GM18502 (cell line): ENCODE results near the gene DAB1.
"Not testable (repeated sequence)": the region's sequence is repeated elsewhere in the genome, so short reads cannot be mapped to it uniquely, and the experiment has no call there.

ENCODE experiments used
- ATAC-seq: cut with Tn5 transposase; IDR thresholded peaks from one replicate; pipeline ENCODE4 v1.9.1; 2021; ENCODE audit warnings: mild to moderate bottlenecking; ENCODE audit not compliant: unreplicated experiment, poor library complexity

DAB1 gene

GRCh38 chr1:57367945-57368344, 55.9 kb downstream of the DAB1 start:
- no peak for ATAC-seq

GRCh38 chr1:57363643-57364042, 60.2 kb downstream of the DAB1 start:
- no peak for ATAC-seq

GRCh38 chr1:57363165-57363564, 60.7 kb downstream of the DAB1 start:
- ATAC-seq = no peak

- ATAC-seq = no peak
Observed at GRCh38 chr1:57362480-57362879, 61.4 kb downstream of the DAB1 start.

GRCh38 chr1:57361516-57361915, 62.3 kb downstream of the DAB1 start:
- ATAC-seq = no peak

GRCh38 chr1:57360846-57361407, 62.9 kb downstream of the DAB1 start:
- ATAC-seq = no peak

GRCh38 chr1:57357462-57357861, 66.4 kb downstream of the DAB1 start:
- no peak for ATAC-seq

GRCh38 chr1:57353654-57354053, 70.2 kb downstream of the DAB1 start:
- no peak for ATAC-seq

GRCh38 chr1:57350610-57351009, 73.2 kb downstream of the DAB1 start:
- ATAC-seq = no peak

- no peak for ATAC-seq
Observed at GRCh38 chr1:57348921-57349320, 74.9 kb downstream of the DAB1 start.

- ATAC-seq = no peak
Observed at GRCh38 chr1:57345916-57346315, 77.9 kb downstream of the DAB1 start.

- ATAC-seq = no peak
Observed at GRCh38 chr1:57344265-57344664, 79.6 kb downstream of the DAB1 start.

- ATAC-seq = not testable (repeated sequence)
Observed at GRCh38 chr1:57343298-57343915, 80.5 kb downstream of the DAB1 start.

GRCh38 chr1:57341721-57342120, 82.1 kb downstream of the DAB1 start:
- no peak for ATAC-seq

- no peak for ATAC-seq
Observed at GRCh38 chr1:57340334-57341070, 83.4 kb downstream of the DAB1 start.

GRCh38 chr1:57337623-57338022, 86.2 kb downstream of the DAB1 start:
- no peak for ATAC-seq

- ATAC-seq = no peak
Observed at GRCh38 chr1:57336793-57337192, 87.1 kb downstream of the DAB1 start.

GRCh38 chr1:57331620-57332019, 92.2 kb downstream of the DAB1 start:
- no peak for ATAC-seq

GRCh38 chr1:57329937-57330336, 93.9 kb downstream of the DAB1 start:
- no peak for ATAC-seq

- ATAC-seq = no peak
Observed at GRCh38 chr1:57329001-57329527, 94.8 kb downstream of the DAB1 start.

GRCh38 chr1:57327946-57328345, 95.9 kb downstream of the DAB1 start:
- ATAC-seq = no peak

- ATAC-seq = no peak
Observed at GRCh38 chr1:57327336-57327735, 96.5 kb downstream of the DAB1 start.
